Psoas muscle (tissue), 8 donors: ENCODE data around the gene EVI5. TPM values are rescaled to one million over a fixed set of nuclear protein-coding genes. Genes with fewer than 3 reads are reported as not detected.

Source experiments
- ATAC-seq, 4 donors: fragments of 200-7000 bp; cut with Tn5 transposase; one replicate each; pipeline ENCODE4 v1.9.1; 2020; ENCODE audit warnings: moderate library complexity in 3 of 4, mild to moderate bottlenecking in 2 of 4
- DNase-seq, 2 donors: peaks; one replicate each; pipeline ENCODE4 v3.0.0-alpha.2; 2020
- H3K27ac ChIP-seq: fragments of 200-600 bp; one replicate; pipeline ENCODE4 v1.8.0; 2022
- H3K27me3 ChIP-seq, 3 donors: fragments of 200-600 bp in 1 of 3; one replicate each; pipeline versions ENCODE4 v1.6.1 to v1.8.0; 2013 to 2022; ENCODE audit warnings: low read length in 2 of 3, mild to moderate bottlenecking in 2 of 3, moderate library complexity in 1 of 3; ENCODE audit not compliant: insufficient read depth in 3 of 3
- H3K36me3 ChIP-seq, 2 donors: fragments of 200-600 bp in 1 of 2; one replicate each; pipeline versions ENCODE4 v1.6.1 to v1.8.0; 2013 to 2022; ENCODE audit warnings: low read depth in 1 of 2, mild to moderate bottlenecking in 1 of 2, moderate library complexity in 1 of 2; ENCODE audit not compliant: insufficient read depth in 1 of 2
- H3K4me1 ChIP-seq: fragments of 200-600 bp; one replicate; pipeline ENCODE4 v1.8.0; 2022
- H3K4me3 ChIP-seq: fragments of 200-600 bp; one replicate; pipeline ENCODE4 v1.8.0; 2022; ENCODE audit warnings: mild to moderate bottlenecking
- H3K9me3 ChIP-seq: fragments of 200-600 bp; one replicate; pipeline ENCODE4 v1.8.0; 2022
- CTCF ChIP-seq: fragments of 200-600 bp; IDR thresholded peaks from one replicate; pipeline ENCODE4 v1.8.0; 2022; ENCODE audit warnings: antibody characterized with exemption
- WGBS, 3 donors: extraction: QIAGEN DNeasy Blood & Tissue Kit; methylation state at CpG; one replicate each; pipeline versions ENCODE4 v1.1.6 to v1.1.7; 2013; 5-methylcytosine and 5-hydroxymethylcytosine counted together
- intact Hi-C, 2 donors: fragments of 100-400 bp; cut with DNase I; formaldehyde crosslinking; loops; one replicate each; pipeline versions ENCODE4 v1.11.0 to v1.14.2; 2022
- polyA plus RNA-seq, 3 donors: library from polyadenylated mRNA; stranded (reverse); fragments of 200-250 nt; gene quantifications; one replicate each; pipeline ENCODE4 v1.2.3, GENCODE V29; 2013
- total RNA-seq, 4 donors: library from RNA; stranded (reverse); fragmentation: NEBNext Ultra II Directional in 2 of 4; extraction: Animal tissue kit (Norgen Biotek cat#: 25700) in 2 of 4; gene quantifications; one replicate each; pipeline versions ENCODE4 v1.2.1 to v1.2.4, GENCODE V29; 2021 to 2023
- donor health status: healthy with polysubstance abuse.
- donor health status: DM: no; HTN: no; CAD: no; lungs with moderate emphysema.
- donor health status: Bipolar disorder and iron deficiency.
- donor health status: healthy.
- donor health status: DM: yes; HTN: yes; CAD: no.
- donor health status: DM: no; HTN: no; CAD: no.
- donor health status: DM: no; HTN: no; CAD: no.
- donor health status: DM: yes; HTN: yes; CAD: no.

The EVI5 gene
- total and polyA plus RNA-seq, 7 donors = 2.3 to 15.9 (median 6.3) TPM

DNA sequence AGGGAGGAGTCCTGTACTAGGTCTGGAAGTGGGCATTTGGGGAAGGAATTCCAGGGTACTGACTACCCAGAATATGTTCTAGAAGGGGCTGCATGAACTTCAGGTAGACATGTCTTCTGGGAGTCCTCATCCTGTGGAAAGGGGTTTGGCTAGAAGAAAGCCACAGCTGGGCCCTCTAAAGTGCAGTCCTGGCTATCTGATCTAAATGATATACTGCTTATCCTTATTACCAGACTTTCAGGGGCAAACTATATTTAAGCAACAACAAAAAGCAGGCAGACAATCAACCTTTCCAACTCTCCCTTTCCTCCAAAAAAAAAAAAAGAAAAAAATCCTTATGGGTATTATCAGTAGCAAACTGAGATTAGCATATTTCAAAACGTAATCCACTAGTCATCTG is 268.3 kb downstream of the EVI5 start:
- H3K9me3 ChIP-seq = no peaks in the 10 kb centered on the region
- no peaks in the 10 kb centered on the region for H3K4me1 ChIP-seq
- no peak overlapping the region for H3K4me3 ChIP-seq
- TF ChIP-seq CTCF = no peak
- WGBS, 3 donors = 87 to 89% (median 88%) methylated on average over 1 of the region's 1 CpG
- no peak overlapping the region for H3K27ac ChIP-seq
- intact Hi-C loops = no loop called here
- ATAC-seq (no peak), DNase-seq (no peak)
- no peaks in the 10 kb centered on the region for H3K27me3 ChIP-seq
- H3K36me3 ChIP-seq = peaks cover 3 to 4% of the 10 kb centered on the region in 2 donors

- Histone ChIP-seq H3K27ac (no peak overlapping the region), H3K36me3 (peaks cover 3 to 4% of the 10 kb centered on the region in 2 donors), H3K4me1 (no peaks in the 10 kb centered on the region), H3K4me3 (no peak overlapping the region), H3K9me3 (no peaks in the 10 kb centered on the region), H3K27me3 (no peaks in the 10 kb centered on the region)
- TF ChIP-seq CTCF = no peak
- no peak for ATAC-seq
- intact Hi-C loops = no loop called here
- DNase-seq = no peak
- 86 to 90% (median 89%) methylated on average over 3 of the region's 3 CpGs for WGBS, 3 donors
Observed at GRCh38 chr1:92515796-92516201, 269.1 kb downstream of the EVI5 start.

GRCh38 chr1:92511541-92511940 is 273.4 kb downstream of the EVI5 start:
- Histone ChIP-seq H3K27me3 (no peaks in the 10 kb centered on the region), H3K4me3 (no peak overlapping the region), H3K36me3 (peaks cover 0 to 4% of the 10 kb centered on the region in 2 donors), H3K4me1 (no peaks in the 10 kb centered on the region), H3K9me3 (no peaks in the 10 kb centered on the region), H3K27ac (no peak overlapping the region)
- TF ChIP-seq CTCF = no peak
- WGBS, 3 donors = 91 to 97% (median 96%) methylated on average over 4 of the region's 4 CpGs
- no peak for DNase-seq
- ATAC-seq = no peak
- intact Hi-C loops = no loop called here

DNA sequence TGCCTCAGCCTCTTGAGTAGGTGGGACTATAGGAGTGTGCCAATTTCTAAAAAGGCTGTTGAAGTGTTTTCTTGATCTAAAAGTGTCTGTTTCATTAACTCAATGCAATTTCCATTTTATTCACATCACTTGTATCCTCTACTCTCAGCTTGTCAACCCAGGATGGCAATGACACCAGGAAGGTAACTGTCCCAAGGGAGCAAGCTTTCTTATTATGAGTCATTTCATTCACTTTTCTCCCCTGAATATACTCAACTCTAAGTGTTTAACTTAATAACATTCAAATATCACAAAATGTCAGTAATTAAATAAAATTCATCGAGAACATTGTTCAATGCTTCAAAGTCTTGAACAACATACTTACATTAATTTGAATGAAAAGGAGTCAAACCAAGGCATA is 275.3 kb downstream of the EVI5 start:
- peaks cover 0 to 4% of the 10 kb centered on the region in 2 donors for H3K36me3 ChIP-seq
- intact Hi-C loops = no loop called here
- no peaks in the 10 kb centered on the region for H3K9me3 ChIP-seq
- no peak overlapping the region for H3K4me3 ChIP-seq
- no peak for TF ChIP-seq CTCF
- H3K4me1 ChIP-seq = no peaks in the 10 kb centered on the region
- H3K27ac ChIP-seq = no peak overlapping the region
- no peak for ATAC-seq
- WGBS, 3 donors = 95 to 96% (median 95%) methylated on average over 1 of the region's 1 CpG
- no peak for DNase-seq
- H3K27me3 ChIP-seq = no peaks in the 10 kb centered on the region

- no peak for TF ChIP-seq CTCF
- no peak for ATAC-seq
- no peak for DNase-seq
- Histone ChIP-seq H3K27me3 (no peaks in the 10 kb centered on the region), H3K4me3 (no peak overlapping the region), H3K4me1 (no peaks in the 10 kb centered on the region), H3K36me3 (no peaks in the 10 kb centered on the region), H3K27ac (no peak overlapping the region), H3K9me3 (no peaks in the 10 kb centered on the region)
- 67 to 75% (median 72%) methylated on average over 6 of the region's 6 CpGs for WGBS, 3 donors
- intact Hi-C loops = no loop called here
Observed at GRCh38 chr1:92505015-92505692, 279.8 kb downstream of the EVI5 start.
